Stomach (tissue), 4 donors: ENCODE results near the gene RASSF5.

Experiments used
- CTCF ChIP-seq, 7 experiments: fragments of 450-650 bp in 4 of 7; fragments of 200-600 bp in 3 of 7; sonication (generic) in 3 of 7; IDR thresholded peaks; one replicate each; pipeline ENCODE4 v1.5.1; 2016 to 2019; ENCODE audit warnings: antibody characterized with exemption in 7 of 7, control low read depth in 2 of 7, mild to moderate bottlenecking in 1 of 7
- EP300 ChIP-seq: sonication (generic); formaldehyde crosslinking; IDR thresholded peaks from one replicate; pipeline ENCODE4 v1.6.1; 2017; ENCODE audit warnings: antibody characterized with exemption
- POLR2A ChIP-seq, 4 donors: fragments of 450-650 bp; IDR thresholded peaks; one replicate each; pipeline ENCODE4 v1.6.1; 2016; ENCODE audit warnings: antibody characterized with exemption in 4 of 4, control low read depth in 2 of 4, mild to moderate bottlenecking in 1 of 4, moderate library complexity in 1 of 4
- POLR2AphosphoS5 ChIP-seq, 3 donors: sonication (generic); formaldehyde crosslinking; IDR thresholded peaks; one replicate each; pipeline ENCODE4 v1.6.1; 2016; ENCODE audit warnings: antibody characterized with exemption in 3 of 3

GRCh38 chr1:206637605-206638004, 130.3 kb downstream of the RASSF5 start:
- TF ChIP-seq EP300 (no peak), CTCF (IDR thresholded peaks at IDR 0.05) (no peak), POLR2AphosphoS5 (IDR thresholded peaks at IDR 0.05) (no peak), POLR2A (IDR thresholded peaks at IDR 0.05) (no peak)
